A673 (cell line): ENCODE measurements around the gene PPFIA2.

Source experiments
- CTCF ChIP-seq: fragments of 300-800, 200-600 bp; sonication (generic); conservative IDR thresholded peaks from 2 replicates; pipeline ENCODE4 v1.5.1; 2017; ENCODE audit warnings: low read depth, mild to moderate bottlenecking, antibody characterized with exemption, low read length, moderate library complexity, mixed read lengths
- EZH2 ChIP-seq: fragments of 200-600 bp; sonication (generic); IDR thresholded peaks from 2 replicates; pipeline ENCODE4 v1.6.1; 2017; ENCODE audit warnings: borderline replicate concordance, low read depth, mild to moderate bottlenecking, mixed read lengths, antibody characterized with exemption, low read length; ENCODE audit not compliant: poor library complexity, severe bottlenecking

GRCh38 chr12:81378601-81379285 is 380.4 kb downstream of the PPFIA2 start:
- TF ChIP-seq CTCF (no peak), EZH2 (no peak)
